Medulla oblongata (tissue), 1 donor: ENCODE data around the gene DCDC1.
"Not testable (repeated sequence)": the region's sequence is repeated elsewhere in the genome, so short reads cannot be mapped to it uniquely, and the experiment has no call there.

ENCODE experiments used
- DNase-seq: peaks from one replicate; pipeline ENCODE4 v3.0.0-alpha.2; 2015; ENCODE audit errors: extremely low spot score

The DCDC1 gene

GRCh38 chr11:31326470-31327148, 42.9 kb downstream of the DCDC1 start:
- DNase-seq = no peak

DNA sequence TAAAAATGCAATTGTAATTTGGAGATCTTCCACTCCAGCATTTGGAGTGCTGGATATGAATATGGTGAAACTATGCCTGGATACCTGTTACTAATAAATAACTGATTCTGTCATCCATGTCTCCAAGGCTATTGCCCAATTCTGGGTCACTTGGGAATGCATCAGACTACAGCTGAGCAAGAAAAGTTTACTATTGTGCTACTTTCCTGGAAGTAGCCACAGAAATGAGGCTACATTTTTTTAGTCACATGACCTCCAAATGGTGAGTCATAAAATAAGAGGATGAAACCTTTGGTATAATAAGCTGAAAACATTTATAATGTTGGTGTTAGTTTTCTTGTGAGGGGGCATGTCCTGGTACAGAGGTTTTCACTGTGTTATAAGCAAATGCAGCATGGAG, 44.4 kb downstream of the DCDC1 start:
- DNase-seq = no peak

DNA sequence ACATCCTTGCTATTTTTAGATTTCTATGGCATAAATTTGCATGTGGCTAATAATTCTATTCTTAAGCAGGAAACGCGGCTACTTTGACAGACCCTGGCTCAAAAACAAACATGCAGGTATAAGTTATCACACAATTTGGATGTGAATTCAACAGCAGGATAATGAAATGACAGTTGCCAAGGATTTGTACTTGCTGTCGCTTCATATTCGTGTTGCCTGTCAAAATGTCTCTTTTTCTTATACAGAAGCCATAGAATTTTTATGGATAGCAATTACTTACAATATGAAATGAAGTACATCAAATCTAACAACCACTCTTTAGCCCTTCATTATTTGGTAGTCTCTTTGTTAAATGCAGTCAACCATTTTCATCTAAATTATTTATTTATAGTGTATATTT, 46.4 kb downstream of the DCDC1 start:
- no peak for DNase-seq

DNA sequence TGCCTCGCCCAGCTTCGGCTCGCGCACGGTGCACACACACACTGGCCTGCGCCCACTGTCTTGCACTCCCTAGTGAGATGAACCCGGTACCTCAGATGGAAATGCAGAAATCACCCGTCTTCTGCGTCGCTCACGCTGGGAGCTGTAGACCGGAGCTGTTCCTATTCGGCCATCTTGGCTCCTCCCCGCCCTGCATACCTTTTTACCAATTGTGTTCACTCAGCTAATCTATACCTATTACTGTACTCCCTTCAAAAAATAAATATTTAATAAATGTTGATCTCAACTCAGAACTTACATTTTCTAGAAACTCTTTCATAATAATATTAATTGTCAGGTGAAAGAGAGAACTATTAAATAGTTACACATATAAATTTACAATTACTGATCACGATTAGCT, 48.0 kb downstream of the DCDC1 start:
- DNase-seq = not testable (repeated sequence)

DNA sequence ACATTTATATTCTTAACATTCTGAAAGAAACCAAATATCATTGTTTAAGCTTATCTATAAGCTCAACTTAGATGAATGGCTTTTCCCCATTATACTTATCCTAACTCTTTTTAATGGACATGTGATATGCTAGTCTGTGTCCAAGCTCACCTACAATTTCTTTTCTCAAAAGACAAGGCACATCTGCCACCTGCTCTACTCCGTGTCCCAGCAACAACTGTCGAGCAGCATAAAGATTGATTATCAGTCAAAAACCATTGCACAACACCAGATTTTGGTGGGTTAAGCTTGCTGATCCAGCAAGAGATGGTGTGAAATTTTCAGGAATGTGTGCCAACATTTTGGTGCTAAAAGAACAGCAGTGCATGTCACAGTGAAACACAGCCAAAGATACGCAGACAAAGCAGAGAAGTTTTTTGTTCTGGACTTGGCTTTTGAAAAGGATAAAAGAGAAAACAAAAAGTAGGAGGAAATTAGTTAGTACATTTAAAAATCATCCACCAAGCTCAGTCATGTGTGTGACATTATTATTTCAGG, 65.8 kb downstream of the DCDC1 start:
- no peak for DNase-seq

DNA sequence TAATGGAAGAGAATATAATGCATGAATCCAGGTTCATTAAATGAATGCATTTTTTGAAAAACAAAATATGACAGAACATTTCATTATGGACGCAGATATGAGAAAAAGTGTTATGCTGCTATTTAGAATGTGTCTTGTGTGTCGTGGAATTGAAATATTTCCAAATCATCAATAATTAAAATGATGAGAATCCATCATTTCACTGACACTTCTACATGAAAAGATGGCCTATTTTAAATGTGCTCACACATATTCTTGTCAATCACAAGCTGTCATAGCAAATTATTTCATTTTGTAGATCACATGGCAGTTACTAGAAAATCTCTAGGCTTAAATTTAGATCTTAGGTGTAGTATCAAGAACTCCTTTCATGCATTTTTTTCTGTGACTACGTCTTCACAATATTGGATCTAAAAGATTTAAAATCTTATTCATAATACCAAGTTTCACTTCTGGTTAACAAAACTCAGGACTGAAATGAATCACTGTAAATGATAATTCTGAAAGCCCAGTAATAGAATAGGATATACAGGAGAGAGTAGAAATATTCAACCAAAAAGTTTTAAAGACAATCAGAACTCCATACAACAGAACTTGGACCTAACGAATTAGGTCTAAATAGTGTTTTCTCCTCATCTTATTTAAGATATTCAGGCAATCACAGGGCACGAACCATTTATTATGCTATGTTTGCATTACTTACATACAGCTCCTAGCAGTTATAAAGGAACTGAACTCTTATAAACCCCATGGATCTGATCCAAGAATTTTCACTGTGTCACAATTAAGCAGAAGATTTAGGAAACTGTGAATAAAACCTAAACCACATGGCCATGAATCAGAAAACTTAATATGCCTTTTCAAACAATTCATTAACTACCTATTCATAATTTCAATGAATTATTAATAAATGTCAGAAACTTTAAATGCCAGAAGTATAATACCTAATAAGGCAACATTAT, 67.7 kb downstream of the DCDC1 start:
- no peak for DNase-seq

GRCh38 chr11:31295308-31295707, 74.2 kb downstream of the DCDC1 start:
- DNase-seq = no peak

GRCh38 chr11:31273527-31273926, 96.0 kb downstream of the DCDC1 start:
- not testable (repeated sequence) for DNase-seq

DNA sequence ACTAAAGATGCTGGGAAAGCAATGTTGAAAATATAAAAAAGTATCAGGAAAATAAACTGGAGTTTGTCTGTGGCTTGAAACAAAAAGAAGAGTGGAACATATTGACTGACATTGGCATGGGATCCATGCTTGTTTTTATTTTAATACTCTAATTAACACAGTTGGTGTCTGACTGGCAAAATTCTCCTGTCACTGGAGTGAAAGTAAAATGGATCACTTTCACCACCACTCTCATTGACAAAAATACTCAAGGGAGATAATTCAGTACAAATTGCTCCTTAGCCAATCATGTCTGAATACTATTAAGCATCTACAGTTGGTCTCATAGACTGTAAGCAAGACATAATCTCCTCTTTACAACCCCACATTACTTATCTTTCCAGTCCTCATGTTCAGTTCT, 101.8 kb downstream of the DCDC1 start:
- no peak for DNase-seq

GRCh38 chr11:31264834-31265233, 104.7 kb downstream of the DCDC1 start:
- DNase-seq = no peak

DNA sequence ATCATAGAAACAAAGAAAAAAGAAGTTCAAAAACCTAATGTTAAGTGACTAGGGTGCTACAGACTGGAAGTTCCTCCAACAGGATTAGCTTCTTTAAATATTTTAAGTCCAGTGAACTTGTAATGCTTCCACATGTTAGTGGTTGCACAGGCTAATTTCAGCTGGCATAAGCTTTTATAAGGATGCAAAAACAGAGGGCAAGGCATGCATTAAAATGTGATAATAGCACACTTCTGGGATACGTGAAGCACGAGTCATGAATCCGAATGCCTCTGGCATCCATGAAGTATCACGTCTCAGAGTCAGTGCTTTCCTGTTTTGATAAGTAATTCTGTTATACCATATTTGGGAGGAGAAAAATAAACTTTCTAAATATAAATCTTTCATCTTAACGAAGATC, 106.8 kb downstream of the DCDC1 start:
- DNase-seq = no peak

GRCh38 chr11:31259797-31260196, 109.7 kb downstream of the DCDC1 start:
- no peak for DNase-seq

- no peak for DNase-seq
Measured at GRCh38 chr11:31254415-31254814, 115.1 kb downstream of the DCDC1 start.

DNA sequence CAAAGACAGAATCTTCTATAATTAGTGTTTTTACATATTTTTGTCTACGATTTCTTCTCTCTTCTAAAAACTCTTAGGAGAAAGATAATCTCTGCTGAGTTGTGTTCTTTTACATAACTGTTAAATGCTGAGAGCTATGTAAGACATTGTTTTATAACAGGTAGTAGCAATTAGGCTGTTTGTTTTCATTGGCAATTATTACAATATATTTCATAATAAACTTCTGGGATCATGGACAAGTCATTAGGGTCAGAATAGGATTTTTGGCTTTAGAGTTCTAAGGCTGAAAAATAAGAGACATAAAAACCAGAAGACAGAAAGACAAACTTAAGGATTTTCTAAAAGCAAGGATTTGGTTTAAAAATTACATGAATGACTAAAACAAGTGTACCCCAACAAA, 120.8 kb downstream of the DCDC1 start:
- no peak for DNase-seq

GRCh38 chr11:31247321-31247720, 122.2 kb downstream of the DCDC1 start:
- no peak for DNase-seq

DNA sequence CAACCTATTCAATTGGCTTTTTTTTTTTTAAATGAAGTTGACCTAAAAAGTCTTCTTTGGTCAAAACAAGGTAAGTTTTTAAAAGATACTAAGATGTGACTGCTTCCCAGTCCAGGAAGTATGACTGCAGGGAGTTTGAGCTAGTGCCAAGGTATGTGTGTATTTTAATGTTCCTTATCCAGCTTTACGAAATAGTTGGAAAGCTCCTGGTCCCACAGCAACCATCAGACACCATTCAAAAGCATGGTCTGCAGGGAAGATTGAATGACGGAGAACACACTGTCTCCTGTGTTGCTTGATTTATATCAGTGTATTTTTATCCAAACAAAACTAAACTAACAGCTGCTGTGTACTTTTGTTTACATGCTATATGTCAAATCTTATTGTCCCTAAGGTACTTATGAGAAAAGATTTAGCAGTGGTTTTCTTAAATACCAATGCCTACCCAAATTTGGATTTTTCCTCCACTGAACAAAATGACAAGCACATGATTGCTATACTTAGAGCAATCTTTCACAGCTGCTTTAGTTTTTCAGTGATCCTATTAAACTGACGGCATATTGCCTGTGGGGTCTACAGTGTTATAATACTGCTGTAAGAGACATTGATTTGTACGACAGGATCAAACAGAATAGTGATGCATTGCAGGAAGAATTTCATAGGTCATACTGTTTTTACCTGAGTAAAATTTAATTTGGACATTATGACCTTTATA, 122.9 kb downstream of the DCDC1 start:
- no peak for DNase-seq

DNA sequence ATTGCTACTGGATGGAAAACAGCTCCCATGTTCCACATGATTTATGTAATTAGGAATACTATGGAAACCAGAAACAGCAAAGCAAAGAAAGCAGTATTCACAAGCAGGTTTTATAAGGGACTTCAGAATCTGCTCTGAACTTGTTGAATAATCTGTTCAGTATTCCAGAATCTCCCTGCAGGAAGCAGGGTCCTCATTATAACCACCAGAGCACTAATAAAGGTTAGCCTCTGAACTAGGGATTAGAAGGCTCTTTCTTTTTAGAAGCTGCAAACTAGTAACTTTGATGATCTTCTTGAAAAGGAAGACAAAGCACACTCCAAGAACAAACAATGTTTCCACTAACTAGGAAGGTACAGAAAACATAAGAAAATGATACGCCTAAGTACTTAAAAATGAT, 125.8 kb downstream of the DCDC1 start:
- DNase-seq = no peak

DNA sequence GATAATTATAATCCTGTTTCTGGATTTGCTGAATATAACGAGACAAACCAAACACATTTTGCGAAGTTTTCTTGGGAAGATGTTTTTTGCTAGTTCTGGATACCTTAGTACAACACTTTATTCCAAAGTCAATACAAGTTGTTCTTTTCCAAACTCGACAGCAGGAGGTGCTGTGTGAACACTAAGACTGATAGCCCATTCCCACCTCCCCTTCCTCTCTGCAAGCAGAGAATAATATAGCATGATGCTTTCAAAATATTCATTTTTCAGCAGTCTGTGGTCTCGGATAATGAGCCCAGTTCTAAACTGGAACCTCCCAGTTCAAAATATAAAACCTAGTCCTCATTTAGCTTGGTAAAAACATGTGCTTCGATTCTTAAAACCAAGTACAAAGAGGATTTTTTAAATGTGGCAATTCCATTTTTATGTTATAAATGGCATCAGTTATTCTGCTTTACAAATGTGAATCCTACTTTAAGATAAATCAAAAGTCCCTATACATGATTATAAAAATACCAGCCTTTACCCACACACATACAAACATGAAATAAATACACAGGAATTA, 129.1 kb downstream of the DCDC1 start:
- DNase-seq = peak; percentile 69

DNA sequence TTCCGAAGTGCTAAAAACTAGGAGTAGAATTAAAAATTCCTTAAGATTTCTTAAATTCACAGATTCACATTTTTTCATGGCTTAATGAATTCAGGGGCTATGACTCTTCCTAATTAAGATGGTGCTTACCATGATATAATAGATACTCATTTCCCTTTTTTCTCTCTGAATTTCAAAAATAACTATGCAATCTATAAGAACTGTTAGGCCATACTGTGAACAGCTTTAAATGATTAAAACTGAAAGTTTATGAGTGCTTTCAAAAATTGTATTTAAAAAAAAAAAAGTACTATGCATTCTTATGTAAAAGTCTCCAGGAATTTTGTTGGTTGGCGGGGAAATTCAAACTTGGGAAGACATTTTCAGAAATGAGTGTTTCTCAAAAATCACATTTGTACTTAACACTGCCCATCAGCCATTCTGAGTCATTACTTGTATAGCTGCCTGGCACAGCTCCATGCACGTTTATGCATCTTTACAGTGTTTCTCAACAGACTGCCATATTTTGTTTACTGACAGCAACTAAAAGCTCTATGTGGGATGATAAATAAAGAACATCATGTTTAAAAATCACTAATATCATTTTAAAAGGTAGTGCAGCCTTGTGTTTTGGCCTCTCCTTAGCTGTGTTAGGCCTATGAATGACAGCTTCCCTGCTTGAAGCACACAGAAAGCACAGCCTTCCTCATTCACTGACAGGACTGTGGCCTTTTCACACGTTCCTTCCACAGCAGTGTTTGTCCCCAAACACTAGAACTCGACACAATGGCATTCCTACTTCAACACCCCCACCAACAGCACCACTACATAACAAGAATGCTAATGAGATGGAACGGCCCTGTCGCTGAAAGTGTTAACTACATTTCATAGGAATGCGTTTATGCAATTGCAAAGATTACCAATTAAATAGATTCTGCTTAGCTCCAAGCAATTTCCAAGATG, 131.4 kb downstream of the DCDC1 start:
- DNase-seq = peak; percentile 6

- no peak for DNase-seq
Measured at GRCh38 chr11:31236143-31236542, 133.4 kb downstream of the DCDC1 start.

DNA sequence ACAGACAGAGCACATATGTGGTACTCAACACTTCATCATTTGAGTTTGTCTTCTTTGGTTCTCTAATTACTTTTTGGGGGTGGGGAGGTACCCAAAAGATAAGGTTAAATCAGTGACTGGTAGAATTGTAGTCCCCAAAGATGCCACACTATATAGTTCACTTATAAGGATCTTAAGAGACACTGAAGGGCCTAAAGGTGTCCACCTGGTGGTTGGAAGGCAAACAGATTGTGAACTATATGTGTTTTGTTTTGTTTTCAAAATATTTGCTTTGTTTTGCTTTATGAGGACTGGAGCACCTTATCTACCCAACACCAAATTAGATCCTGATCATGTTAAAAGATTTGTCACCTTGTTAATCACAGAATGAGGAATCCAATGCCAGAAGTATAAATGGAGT, 136.1 kb downstream of the DCDC1 start:
- DNase-seq = no peak
